Measurements from ENCODE around the gene PERCC1.

The PERCC1 gene

GRCh38 chr16:1445518-1446203 is 14.8 kb downstream of the PERCC1 start:
- no peaks in the 10 kb centered on the region for H3K9me3 ChIP-seq (ENCODE audit: control insufficient read depth, insufficient read depth, low read length)
- H3K27me3 ChIP-seq (ENCODE audit: control insufficient read depth, low read length) = no peaks in the 10 kb centered on the region
- no peak overlapping the region for H3K4me2 ChIP-seq (ENCODE audit: low read length)
- H3K27ac ChIP-seq (ENCODE audit: low read depth, low read length) = no peak overlapping the region
- TF ChIP-seq CTCF (IDR thresholded peaks at IDR 0.05; ENCODE audit: low read depth, low read length, poor library complexity, severe bottlenecking) (no peak), EZH2phosphoT487 (IDR thresholded peaks at IDR 0.05; ENCODE audit: borderline replicate concordance, low read length) (no peak)
- no peaks in the 10 kb centered on the region for H3F3A ChIP-seq (ENCODE audit: control insufficient read depth, insufficient read depth)
- no peaks in the 10 kb centered on the region for H4K20me1 ChIP-seq (ENCODE audit: control insufficient read depth, insufficient read depth, low read depth, low read length)
- H3K9me2 ChIP-seq (replicated peaks; ENCODE audit: control insufficient read depth, low read length) = no peaks in the 10 kb centered on the region
- no peaks in the 10 kb centered on the region for H3K4me1 ChIP-seq (ENCODE audit: control insufficient read depth, low read length)
- no peak overlapping the region for H3K4me3 ChIP-seq (ENCODE audit: low read length)
- H3K79me2 ChIP-seq (ENCODE audit: control insufficient read depth, low read length) = no peaks in the 10 kb centered on the region
- H3K36me3 ChIP-seq (ENCODE audit: control insufficient read depth, low read length) = peaks cover 8% of the 10 kb centered on the region; the same call in 1 of the 2 replicates

DNA sequence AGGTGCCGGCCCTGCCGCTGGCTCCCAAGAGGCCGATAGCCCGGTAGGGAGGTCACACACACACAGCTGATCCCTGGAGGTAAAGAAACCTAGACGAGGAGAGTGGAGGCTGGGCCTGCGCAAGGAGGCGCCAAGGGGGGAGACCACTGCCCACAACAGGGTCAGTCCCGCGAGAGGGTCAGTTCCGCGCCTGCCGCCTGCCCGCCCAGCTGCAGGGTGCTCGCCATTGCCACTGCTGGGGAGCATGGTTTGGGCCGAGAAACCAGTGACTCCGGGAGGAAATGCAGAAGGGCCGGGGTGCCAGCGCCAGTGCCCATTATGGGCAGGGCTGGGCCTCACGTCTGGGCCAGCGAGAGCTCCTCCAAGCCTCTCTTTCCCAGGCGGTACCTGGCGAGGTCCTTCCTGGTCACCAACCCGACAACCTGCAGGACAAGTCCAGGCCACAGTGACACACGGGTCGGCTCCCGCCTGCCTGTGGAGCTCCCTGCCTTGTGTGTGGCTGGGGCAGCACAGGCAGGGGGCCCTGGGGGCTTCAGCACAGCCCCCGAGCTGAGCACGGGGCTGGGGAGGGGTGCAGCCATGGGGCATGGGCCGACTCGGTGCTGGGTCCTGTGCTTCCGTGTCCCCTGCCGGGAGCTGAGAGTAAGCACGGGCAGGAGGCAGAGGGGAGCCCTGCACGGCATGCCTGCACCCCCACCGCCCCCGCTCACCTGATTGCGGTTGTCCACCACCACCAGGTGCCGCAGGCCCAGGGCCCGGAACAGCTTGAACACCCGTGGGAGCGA is 15.6 kb downstream of the PERCC1 start:
- Histone ChIP-seq H3K9me2 (replicated peaks; ENCODE audit: control insufficient read depth, low read length) (no peaks in the 10 kb centered on the region), H4K20me1 (ENCODE audit: control insufficient read depth, insufficient read depth, low read depth, low read length) (no peaks in the 10 kb centered on the region), H3K4me2 (ENCODE audit: low read length) (no peak overlapping the region), H3K27me3 (ENCODE audit: control insufficient read depth, low read length) (no peaks in the 10 kb centered on the region), H3F3A (ENCODE audit: control insufficient read depth, insufficient read depth) (no peaks in the 10 kb centered on the region), H3K4me1 (ENCODE audit: control insufficient read depth, low read length) (no peaks in the 10 kb centered on the region), H3K9me3 (ENCODE audit: control insufficient read depth, insufficient read depth, low read length) (no peaks in the 10 kb centered on the region), H3K79me2 (ENCODE audit: control insufficient read depth, low read length) (no peaks in the 10 kb centered on the region), H3K36me3 (ENCODE audit: control insufficient read depth, low read length) (peaks cover 11% of the 10 kb centered on the region; the same call in 1 of the 2 replicates), H3K27ac (ENCODE audit: low read depth, low read length) (no peak overlapping the region), H3K4me3 (ENCODE audit: low read length) (no peak overlapping the region)
- no peak for TF ChIP-seq EZH2phosphoT487 (IDR thresholded peaks at IDR 0.05; ENCODE audit: borderline replicate concordance, low read length)
- no peak for TF ChIP-seq CTCF (IDR thresholded peaks at IDR 0.05; ENCODE audit: low read depth, low read length, poor library complexity, severe bottlenecking)

DNA sequence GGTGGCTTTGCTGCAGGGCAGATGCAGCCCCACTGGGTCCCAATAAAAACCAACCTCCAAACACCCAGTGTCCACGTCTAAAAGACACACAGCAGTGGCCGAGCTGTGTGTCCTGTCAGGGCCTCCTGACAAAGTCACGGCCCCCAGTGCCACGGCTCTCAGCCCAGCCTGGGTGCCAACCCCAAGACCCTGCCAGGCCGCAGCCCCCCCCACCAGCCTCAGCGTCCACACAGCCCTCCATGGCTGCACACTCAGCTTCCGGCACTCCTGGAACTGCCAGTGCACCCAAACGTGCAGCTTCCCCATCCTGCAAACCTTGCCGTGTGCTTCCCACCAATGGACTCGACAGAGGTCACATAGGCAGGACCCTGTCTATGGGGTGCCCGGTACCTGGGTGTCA is 17.1 kb downstream of the PERCC1 start:
- Histone ChIP-seq H4K20me1 (ENCODE audit: control insufficient read depth, insufficient read depth, low read depth, low read length) (no peaks in the 10 kb centered on the region), H3K27me3 (ENCODE audit: control insufficient read depth, low read length) (no peaks in the 10 kb centered on the region), H3K27ac (ENCODE audit: low read depth, low read length) (no peak overlapping the region), H3K9me3 (ENCODE audit: control insufficient read depth, insufficient read depth, low read length) (no peaks in the 10 kb centered on the region), H3K36me3 (ENCODE audit: control insufficient read depth, low read length) (peaks cover 18% of the 10 kb centered on the region; the same call in 1 of the 2 replicates), H3K9me2 (replicated peaks; ENCODE audit: control insufficient read depth, low read length) (no peaks in the 10 kb centered on the region), H3K79me2 (ENCODE audit: control insufficient read depth, low read length) (no peaks in the 10 kb centered on the region), H3K4me2 (ENCODE audit: low read length) (no peak overlapping the region), H3K4me3 (ENCODE audit: low read length) (no peak overlapping the region), H3F3A (ENCODE audit: control insufficient read depth, insufficient read depth) (no peaks in the 10 kb centered on the region), H3K4me1 (ENCODE audit: control insufficient read depth, low read length) (no peaks in the 10 kb centered on the region)
- TF ChIP-seq CTCF (IDR thresholded peaks at IDR 0.05; ENCODE audit: low read depth, low read length, poor library complexity, severe bottlenecking) = no peak
- no peak for TF ChIP-seq EZH2phosphoT487 (IDR thresholded peaks at IDR 0.05; ENCODE audit: borderline replicate concordance, low read length)
